OCI-LY3 (cell line): ENCODE results near the gene TRIM39.

Source experiments
- H2AFZ ChIP-seq: fragments of 200-600, 300-600 bp; shearing (Covaris generic); 2 replicates; pipeline ENCODE4 v1.6.0; 2014; ENCODE audit warnings: antibody characterized with exemption, low read depth, low read length
- H3K27ac ChIP-seq: fragments of 200-600, 300-600 bp; sonication (generic); 2 replicates; pipeline ENCODE4 v1.5.1; 2014; ENCODE audit warnings: mild to moderate bottlenecking, low read length, moderate library complexity, mixed read lengths
- H3K27me3 ChIP-seq: fragments of 200-600, 300-600 bp; sonication (generic); 2 replicates; pipeline ENCODE4 v1.6.1; 2014; ENCODE audit warnings: low read depth, low read length, mixed read lengths
- H3K36me3 ChIP-seq: fragments of 200-600, 300-600 bp; sonication (generic); replicated peaks from 2 replicates; pipeline ENCODE3; 2014; ENCODE audit warnings: low read depth, low read length, mixed read lengths
- H3K4me1 ChIP-seq: fragments of 300-600, 200-600 bp; sonication (generic); 2 replicates; pipeline ENCODE4 v1.6.1; 2014; ENCODE audit warnings: low read length, mixed read lengths
- H3K4me2 ChIP-seq: fragments of 200-600, 300-600 bp; sonication (generic); 2 replicates; pipeline ENCODE4 v1.6.1; 2014; ENCODE audit warnings: low read length, mixed read lengths
- H3K4me3 ChIP-seq: fragments of 300-600, 200-600 bp; sonication (generic); 2 replicates; pipeline ENCODE4 v1.5.1; 2014; ENCODE audit warnings: antibody characterized with exemption, mild to moderate bottlenecking, low read length, moderate library complexity
- H3K79me2 ChIP-seq: fragments of 300-600, 200-600 bp; shearing (Covaris generic); 2 replicates; pipeline ENCODE4 v1.6.1; 2014; ENCODE audit warnings: mild to moderate bottlenecking, low read length, mixed read lengths
- H3K9ac ChIP-seq: fragments of 300-600, 200-600 bp; shearing (Covaris generic); 2 replicates; pipeline ENCODE4 v1.6.0; 2014; ENCODE audit warnings: mild to moderate bottlenecking, low read length, moderate library complexity
- H3K9me3 ChIP-seq: fragments of 200-600, 300-600 bp; shearing (Covaris generic); 2 replicates; pipeline ENCODE4 v1.6.1; 2014; ENCODE audit warnings: low read length, mixed read lengths; ENCODE audit not compliant: insufficient read depth
- H4K20me1 ChIP-seq: fragments of 200-600, 300-600 bp; sonication (generic); 2 replicates; pipeline ENCODE4 v1.6.1; 2016; ENCODE audit warnings: low read length, mixed read lengths; ENCODE audit not compliant: insufficient read depth
- CTCF ChIP-seq: fragments of 200-600, 300-600 bp; sonication (generic); IDR thresholded peaks from 2 replicates; pipeline ENCODE4 v1.5.1; 2014; ENCODE audit warnings: antibody characterized with exemption, low read length, low read depth
- EZH2phosphoT487 ChIP-seq: fragments of 200-600 bp; shearing (Covaris generic); IDR thresholded peaks from 2 replicates; pipeline ENCODE4 v1.6.1; 2018; ENCODE audit warnings: antibody characterized with exemption, mixed run types, low read depth

TRIM39 gene

GRCh38 chr6:30331981-30332380 is 5.3 kb downstream of the TRIM39 start:
- no peaks in the 10 kb centered on the region for H3K36me3 ChIP-seq

GRCh38 chr6:30334075-30334783 is 7.5 kb downstream of the TRIM39 start:
- Histone ChIP-seq H3K9ac (no peak overlapping the region), H3K36me3 (no peaks in the 10 kb centered on the region), H3K9me3 (no peaks in the 10 kb centered on the region), H3K27me3 (no peaks in the 10 kb centered on the region), H3K4me3 (no peak overlapping the region), H3K4me1 (no peaks in the 10 kb centered on the region), H3K79me2 (no peaks in the 10 kb centered on the region), H3K27ac (no peak overlapping the region), H2AFZ (no peak overlapping the region), H4K20me1 (no peaks in the 10 kb centered on the region), H3K4me2 (no peak overlapping the region)
- no peak for TF ChIP-seq EZH2phosphoT487
- TF ChIP-seq CTCF: no peak

More at GRCh38 chr6:30331981-30332380, 5.3 kb downstream of the TRIM39 start:
- no peak overlapping the region for H2AFZ ChIP-seq
- no peak overlapping the region for H3K27ac ChIP-seq
- peaks cover 8% of the 10 kb centered on the region; the same call in 1 of the 2 replicates for H3K79me2 ChIP-seq
- no peak overlapping the region for H3K4me2 ChIP-seq
- H3K4me3 ChIP-seq: no peak overlapping the region
- no peaks in the 10 kb centered on the region for H4K20me1 ChIP-seq
- H3K9ac ChIP-seq: no peak overlapping the region
- TF ChIP-seq CTCF (no peak), EZH2phosphoT487 (no peak)
- H3K9me3 ChIP-seq: no peaks in the 10 kb centered on the region
- no peaks in the 10 kb centered on the region for H3K27me3 ChIP-seq
- H3K4me1 ChIP-seq: peaks cover 5% of the 10 kb centered on the region

GRCh38 chr6:30340589-30341054 is 13.9 kb downstream of the TRIM39 start:
- Histone ChIP-seq H3K4me2 (no peak overlapping the region), H3K27me3 (no peaks in the 10 kb centered on the region), H3K9ac (no peak overlapping the region), H3K9me3 (no peaks in the 10 kb centered on the region), H3K79me2 (no peaks in the 10 kb centered on the region), H3K4me3 (no peak overlapping the region), H4K20me1 (no peaks in the 10 kb centered on the region), H2AFZ (no peak overlapping the region), H3K27ac (no peak overlapping the region), H3K4me1 (peaks cover under 1% of the 10 kb centered on the region; the same call in 1 of the 2 replicates), H3K36me3 (no peaks in the 10 kb centered on the region)
- no peak for TF ChIP-seq EZH2phosphoT487
- TF ChIP-seq CTCF: no peak

GRCh38 chr6:30341218-30341617 is 14.5 kb downstream of the TRIM39 start:
- peaks cover 4% of the 10 kb centered on the region; the same call in 1 of the 2 replicates for H3K4me1 ChIP-seq
- no peak overlapping the region for H3K4me2 ChIP-seq
- TF ChIP-seq CTCF: no peak
- no peaks in the 10 kb centered on the region for H3K36me3 ChIP-seq
- H3K27ac ChIP-seq: no peak overlapping the region
- no peaks in the 10 kb centered on the region for H3K9me3 ChIP-seq
- no peaks in the 10 kb centered on the region for H4K20me1 ChIP-seq
- no peaks in the 10 kb centered on the region for H3K27me3 ChIP-seq
- H3K9ac ChIP-seq: no peak overlapping the region
- no peaks in the 10 kb centered on the region for H3K79me2 ChIP-seq
- H3K4me3 ChIP-seq: no peak overlapping the region
- H2AFZ ChIP-seq: no peak overlapping the region
